ENCODE results near the gene OIP5. TPM values are rescaled to one million over a fixed set of nuclear protein-coding genes. Genes with fewer than 3 reads are reported as not detected.
"Not testable (repeated sequence)": the region's sequence is repeated elsewhere in the genome, so short reads cannot be mapped to it uniquely, and the experiment has no call there.

Gene OIP5
- total and polyA plus RNA-seq, 9 of the 15 experiments (the other 6 are each of a cell fraction or from before 2014, with no cell fraction given), result 8.3 to 54.8 (median 35.3) TPM

- intact Hi-C loops (cut with micrococcal nuclease), result no loop called here
- BruUV-seq (replicated peaks), result no TSS peak
- CTCF ChIA-PET (ENCODE audit: low intra/inter-chr PET ratio), result no interaction called here
Measured at GRCh38 chr15:41262571-41262970, 69.8 kb downstream of the OIP5 start.

GRCh38 chr15:41260924-41261323 is 71.5 kb downstream of the OIP5 start:
- Histone ChIP-seq H3K4me1 (replicated peaks in 1 of 2; ENCODE audit: control insufficient read depth in 2 of 2, insufficient read depth in 2 of 2, low read length in 2 of 2) (peaks cover 4 to 10% of the 10 kb centered on the region in 2 experiments; a peak in 4 of 5 replicates), H3K36me3 (ENCODE audit: control insufficient read depth, insufficient read depth, low read length) (peaks cover 58% of the 10 kb centered on the region)
- POLR2A ChIA-PET; intact Hi-C loops (cut with micrococcal nuclease); H3K9me1 ChIP-seq (ENCODE audit: control insufficient read depth, insufficient read depth, low read length); H3K9ac ChIP-seq (ENCODE audit: insufficient read depth in 1 of 2, low read depth in 2 of 2, low read length in 2 of 2); H2AFZ ChIP-seq (ENCODE audit: low read depth, low read length); H3K9me3 ChIP-seq (replicated peaks; ENCODE audit: control insufficient read depth, insufficient read depth, low read depth, low read length); CTCF ChIA-PET (ENCODE audit: low intra/inter-chr PET ratio); ATAC-seq; in situ Hi-C loops (cut with MboI); DNase-seq (ENCODE audit: extremely low read depth in 1 of 4, low spot score in 3 of 4); H4K20me1 ChIP-seq (replicated peaks; ENCODE audit: control insufficient read depth, insufficient read depth, low read length); H3K4me2 ChIP-seq (ENCODE audit: insufficient read depth, low read length); H3K27me3 ChIP-seq (ENCODE audit: control insufficient read depth in 2 of 2, insufficient read depth in 2 of 2, low read length in 2 of 2); H3K79me2 ChIP-seq (ENCODE audit: control insufficient read depth, insufficient read depth, low read length); H3K27ac ChIP-seq (ENCODE audit: extremely low read depth, low read depth, low read length); BruUV-seq (replicated peaks); H3K4me3 ChIP-seq: not testable (repeated sequence)
- peak; percentile 37 for FAIRE-seq
- TF ChIP-seq ZNF512 (tag; IDR thresholded peaks at IDR 0.05), result peak; percentile 11; the same call in 1 of the 2 replicates
- 87% methylated on average over 7 of the region's 7 CpGs for WGBS (ENCODE audit: insufficient coverage, low coverage, missing lambda C conversion rate)

More at GRCh38 chr15:41262571-41262970, 69.8 kb downstream of the OIP5 start:
- Histone ChIP-seq H3K36me3 (ENCODE audit: control insufficient read depth, insufficient read depth, low read length) (peaks cover 54% of the 10 kb centered on the region), H3K27ac (ENCODE audit: extremely low read depth, low read depth, low read length) (no peak overlapping the region), H4K20me1 (replicated peaks; ENCODE audit: control insufficient read depth, insufficient read depth, low read length) (no peaks in the 10 kb centered on the region), H3K9me1 (ENCODE audit: control insufficient read depth, insufficient read depth, low read length) (no peaks in the 10 kb centered on the region), H3K9ac (ENCODE audit: insufficient read depth in 1 of 2, low read depth in 2 of 2, low read length in 2 of 2) (no peak overlapping the region), H3K4me1 (replicated peaks in 1 of 2; ENCODE audit: control insufficient read depth in 2 of 2, insufficient read depth in 2 of 2, low read length in 2 of 2) (peaks cover 4 to 10% of the 10 kb centered on the region in 2 experiments; a peak in 4 of 5 replicates), H3K27me3 (ENCODE audit: control insufficient read depth in 2 of 2, insufficient read depth in 2 of 2, low read length in 2 of 2) (no peaks in the 10 kb centered on the region), H2AFZ (ENCODE audit: low read depth, low read length) (no peak overlapping the region), H3K9me3 (replicated peaks; ENCODE audit: control insufficient read depth, insufficient read depth, low read depth, low read length) (no peaks in the 10 kb centered on the region), H3K4me2 (ENCODE audit: insufficient read depth, low read length) (no peak overlapping the region), H3K4me3 (no peak overlapping the region), H3K79me2 (ENCODE audit: control insufficient read depth, insufficient read depth, low read length) (no peaks in the 10 kb centered on the region)
- DNase-seq (ENCODE audit: extremely low read depth in 1 of 4, low spot score in 3 of 4) (no peak), ATAC-seq (no peak), FAIRE-seq (no peak)
- WGBS (ENCODE audit: insufficient coverage, low coverage, missing lambda C conversion rate), result 100% methylated on average over 8 of the region's 8 CpGs
- TF ChIP-seq MBD1 (CRISPR knock-in tag; IDR thresholded peaks at IDR 0.05), result no peak
- POLR2A ChIA-PET, result interaction anchor here (1.3 kb wide), 1 partner anchor 31 kb away, joined by 4 read pairs; the partner anchor contains the start of gene CHP1
- in situ Hi-C loops (cut with MboI), result no loop called here

Measured in K562 (cell line).